MM.1S (cell line): ENCODE data around the gene CDKN2B-AS1.

ENCODE experiments used
- DNase-seq: peaks from one replicate; pipeline ENCODE4 v3.0.0-alpha.2; 2015
- H2AFZ ChIP-seq: fragments of 300-600 bp; sonication (generic); 2 replicates; pipeline ENCODE4 v1.6.0; 2016; ENCODE audit warnings: antibody characterized with exemption, low read length
- H3F3A ChIP-seq: fragments of 300-600 bp; sonication (generic); 2 replicates; pipeline ENCODE4 v1.6.1; 2016; ENCODE audit warnings: mild to moderate bottlenecking, antibody characterized with exemption, low read length, moderate library complexity, mixed read lengths; ENCODE audit not compliant: insufficient read depth
- H3K27ac ChIP-seq: fragments of 300-600 bp; sonication (generic); 2 replicates; pipeline ENCODE4 v1.5.1; 2016; ENCODE audit warnings: mild to moderate bottlenecking, low read length
- H3K27me3 ChIP-seq: fragments of 300-600 bp; sonication (generic); replicated peaks from 2 replicates; pipeline ENCODE4 v1.6.0; 2016; ENCODE audit warnings: low read length; ENCODE audit not compliant: insufficient read depth
- H3K36me3 ChIP-seq: fragments of 300-600 bp; sonication (generic); replicated peaks from 2 replicates; pipeline ENCODE4 v1.6.1; 2016; ENCODE audit warnings: mild to moderate bottlenecking, low read length, mixed read lengths; ENCODE audit not compliant: insufficient read depth
- H3K4me1 ChIP-seq: fragments of 300-600 bp; sonication (generic); 2 replicates; pipeline ENCODE4 v1.6.1; 2016; ENCODE audit warnings: low read length, mixed read lengths
- H3K4me2 ChIP-seq: fragments of 300-600 bp; sonication (generic); 2 replicates; pipeline ENCODE4 v1.6.0; 2016; ENCODE audit warnings: low read depth, low read length
- H3K4me3 ChIP-seq: fragments of 300-600 bp; sonication (generic); 2 replicates; pipeline ENCODE4 v1.5.1; 2016; ENCODE audit warnings: low read length, mixed read lengths
- H3K79me2 ChIP-seq: fragments of 300-600 bp; sonication (generic); 2 replicates; pipeline ENCODE4 v1.6.1; 2016; ENCODE audit warnings: mixed run types, low read length, mixed read lengths
- H3K9ac ChIP-seq: fragments of 300-600 bp; sonication (generic); 2 replicates; pipeline ENCODE4 v1.6.1; 2016; ENCODE audit warnings: low read length, mixed read lengths
- H3K9me2 ChIP-seq: fragments of 300-600 bp; sonication (generic); replicated peaks from 2 replicates; pipeline ENCODE4 v1.6.1; 2016; ENCODE audit warnings: mild to moderate bottlenecking, low read length, mixed read lengths; ENCODE audit not compliant: insufficient read depth
- H3K9me3 ChIP-seq: fragments of 300-600 bp; sonication (generic); replicated peaks from 2 replicates; pipeline ENCODE4 v1.6.1; 2016; ENCODE audit warnings: mild to moderate bottlenecking, low read length, mixed read lengths; ENCODE audit not compliant: insufficient read depth
- H4K20me1 ChIP-seq: fragments of 300-600 bp; sonication (generic); 2 replicates; pipeline ENCODE4 v1.6.1; 2016; ENCODE audit warnings: mild to moderate bottlenecking, low read length, moderate library complexity, mixed read lengths; ENCODE audit not compliant: insufficient read depth
- CTCF ChIP-seq: fragments of 300-600 bp; sonication (generic); IDR thresholded peaks from 2 replicates; pipeline ENCODE4 v1.5.1; 2016; ENCODE audit warnings: antibody characterized with exemption, low read length, mixed read lengths
- EZH2 ChIP-seq: fragments of 300-600 bp; sonication (generic); optimal IDR thresholded peaks from 2 replicates; pipeline ENCODE3; 2017; ENCODE audit warnings: low read depth, mild to moderate bottlenecking, antibody characterized with exemption, low read length, mixed read lengths
- EZH2phosphoT487 ChIP-seq: fragments of 300-600 bp; sonication (generic); IDR thresholded peaks from 2 replicates; pipeline ENCODE4 v1.6.1; 2018; ENCODE audit warnings: antibody characterized with exemption, low read length

Gene CDKN2B-AS1

DNA sequence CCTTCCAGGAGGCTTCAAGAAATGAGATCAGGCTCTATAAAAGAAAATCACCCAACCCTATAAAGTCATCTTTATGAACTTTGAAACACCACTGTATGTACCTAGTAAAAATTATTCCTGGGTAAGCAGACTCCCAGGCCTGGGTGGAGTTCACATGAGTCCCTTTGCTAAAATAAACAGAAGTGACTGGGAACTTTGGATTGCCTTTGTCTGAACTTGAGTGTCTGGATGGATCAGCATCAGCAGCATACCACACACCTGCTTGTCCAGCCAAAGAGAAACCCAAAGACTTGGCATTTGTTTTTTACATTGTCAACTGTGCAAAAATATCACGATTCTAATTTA, 94.1 kb downstream of the CDKN2B-AS1 start:
- TF ChIP-seq EZH2 (no peak), EZH2phosphoT487 (no peak), CTCF (no peak)
- no peaks in the 10 kb centered on the region for H3K4me1 ChIP-seq
- no peaks in the 10 kb centered on the region for H3K27me3 ChIP-seq
- H3K9ac ChIP-seq = no peak overlapping the region
- H2AFZ ChIP-seq = no peak overlapping the region
- no peak for DNase-seq
- H4K20me1 ChIP-seq = no peaks in the 10 kb centered on the region
- no peaks in the 10 kb centered on the region for H3K79me2 ChIP-seq
- no peaks in the 10 kb centered on the region for H3K36me3 ChIP-seq
- H3K27ac ChIP-seq = no peak overlapping the region
- H3K4me2 ChIP-seq = no peak overlapping the region
- no peak overlapping the region for H3K4me3 ChIP-seq
- no peaks in the 10 kb centered on the region for H3K9me2 ChIP-seq
- H3F3A ChIP-seq = no peaks in the 10 kb centered on the region
- no peaks in the 10 kb centered on the region for H3K9me3 ChIP-seq

DNA sequence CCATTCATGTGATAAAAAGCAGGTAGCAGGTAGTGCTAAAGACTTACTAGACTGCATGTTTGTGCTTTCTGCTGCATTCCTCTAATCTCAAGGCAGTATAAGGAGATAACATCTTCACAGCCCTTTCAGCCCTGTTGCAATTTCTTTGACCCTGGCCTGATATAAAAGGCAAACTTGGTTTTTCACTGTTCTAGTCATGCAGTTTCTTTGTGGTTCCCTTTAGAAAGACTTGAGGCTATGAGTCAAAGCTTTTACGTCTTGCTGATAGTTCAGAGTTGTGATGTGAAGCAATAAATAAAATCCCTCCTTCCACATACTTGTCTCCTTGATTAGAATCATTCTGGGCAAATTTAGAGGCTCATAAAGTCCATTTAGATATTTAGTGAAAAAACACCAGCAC, 103.1 kb downstream of the CDKN2B-AS1 start:
- Histone ChIP-seq H4K20me1 (no peaks in the 10 kb centered on the region), H3K4me2 (no peak overlapping the region), H3K9ac (no peak overlapping the region), H3K27ac (no peak overlapping the region), H3K4me3 (no peak overlapping the region), H3K79me2 (no peaks in the 10 kb centered on the region), H3K4me1 (peaks cover 20% of the 10 kb centered on the region), H3K9me2 (no peaks in the 10 kb centered on the region), H3K36me3 (no peaks in the 10 kb centered on the region), H3F3A (peaks cover 21% of the 10 kb centered on the region), H2AFZ (no peak overlapping the region), H3K9me3 (no peaks in the 10 kb centered on the region), H3K27me3 (no peaks in the 10 kb centered on the region)
- DNase-seq = no peak
- TF ChIP-seq CTCF (no peak), EZH2phosphoT487 (no peak), EZH2 (no peak)

- H3F3A ChIP-seq = peaks cover 29% of the 10 kb centered on the region
- H3K9me3 ChIP-seq = no peaks in the 10 kb centered on the region
- no peaks in the 10 kb centered on the region for H3K79me2 ChIP-seq
- TF ChIP-seq CTCF = no peak
- TF ChIP-seq EZH2 = no peak
- no peak for TF ChIP-seq EZH2phosphoT487
- H3K4me1 ChIP-seq = peaks cover 25% of the 10 kb centered on the region
- H3K4me2 ChIP-seq = no peak overlapping the region
- no peaks in the 10 kb centered on the region for H3K36me3 ChIP-seq
- H3K27ac ChIP-seq = no peak overlapping the region
- H4K20me1 ChIP-seq = no peaks in the 10 kb centered on the region
- no peak overlapping the region for H3K9ac ChIP-seq
- H3K9me2 ChIP-seq = no peaks in the 10 kb centered on the region
- no peak overlapping the region for H3K4me3 ChIP-seq
- DNase-seq = no peak
- no peaks in the 10 kb centered on the region for H3K27me3 ChIP-seq
- no peak overlapping the region for H2AFZ ChIP-seq
Observed at GRCh38 chr9:22098643-22099332, 104.2 kb downstream of the CDKN2B-AS1 start.
